ENCODE results near the gene SLC10A1. TPM values are rescaled to one million over a fixed set of nuclear protein-coding genes. Genes with fewer than 3 reads are reported as not detected.

SLC10A1 gene
- total and polyA plus RNA-seq, 2 donors from 2014 or later = not detected

DNA sequence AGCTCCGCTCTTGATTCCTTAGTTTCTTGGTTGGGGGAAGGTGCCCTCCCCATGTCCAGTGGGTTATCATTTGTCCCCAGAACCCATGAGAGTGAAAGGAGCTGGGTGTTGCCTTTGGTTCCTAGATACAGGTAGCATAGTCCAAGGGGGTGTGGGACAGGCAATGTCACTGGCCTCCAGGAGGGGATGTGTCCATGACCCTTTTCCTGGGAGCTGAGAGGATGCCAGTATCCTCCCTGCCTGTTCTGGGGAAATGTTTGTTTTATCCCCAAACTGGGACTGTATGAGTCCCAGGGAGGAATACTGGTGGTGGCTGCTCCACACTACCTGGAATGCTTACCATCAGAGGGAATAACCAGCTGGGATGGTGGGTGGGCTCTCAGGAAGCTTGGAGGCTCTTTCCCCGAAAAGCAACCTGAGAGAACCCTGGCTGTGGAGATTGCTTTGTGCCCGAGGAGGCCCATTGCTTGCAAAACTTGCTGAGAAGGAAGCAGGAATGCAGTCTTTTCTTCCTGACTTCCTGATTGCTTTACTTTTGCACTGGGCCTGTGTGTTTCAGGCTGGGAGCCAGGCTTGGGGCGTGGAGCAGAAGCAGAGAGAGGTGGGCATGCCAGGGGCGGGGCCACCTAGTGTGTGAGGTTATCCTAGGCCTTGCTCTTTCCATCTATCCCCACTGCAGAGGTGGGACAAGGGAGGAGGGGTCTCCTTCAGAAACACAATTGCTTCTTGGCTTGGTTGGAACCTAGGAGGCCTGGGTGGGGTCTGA is 715 bp upstream of the SLC10A1 start:
- no peaks in the 10 kb centered on the region for H3K4me1 ChIP-seq (ENCODE audit: control insufficient read depth in 2 of 3, insufficient read depth in 2 of 3, low read depth in 1 of 3, low read length in 3 of 3)
- DNase-seq (no peak), FAIRE-seq (no peak)
- H3K36me3 ChIP-seq (ENCODE audit: control insufficient read depth in 2 of 3, insufficient read depth in 3 of 3, low read length in 3 of 3) = no peaks in the 10 kb centered on the region
- H3K9ac ChIP-seq (ENCODE audit: low read length in 3 of 3) = no peak overlapping the region
- no peak overlapping the region for H3K4me3 ChIP-seq (ENCODE audit: low read length in 3 of 3)
- TF ChIP-seq, protein P1, sequence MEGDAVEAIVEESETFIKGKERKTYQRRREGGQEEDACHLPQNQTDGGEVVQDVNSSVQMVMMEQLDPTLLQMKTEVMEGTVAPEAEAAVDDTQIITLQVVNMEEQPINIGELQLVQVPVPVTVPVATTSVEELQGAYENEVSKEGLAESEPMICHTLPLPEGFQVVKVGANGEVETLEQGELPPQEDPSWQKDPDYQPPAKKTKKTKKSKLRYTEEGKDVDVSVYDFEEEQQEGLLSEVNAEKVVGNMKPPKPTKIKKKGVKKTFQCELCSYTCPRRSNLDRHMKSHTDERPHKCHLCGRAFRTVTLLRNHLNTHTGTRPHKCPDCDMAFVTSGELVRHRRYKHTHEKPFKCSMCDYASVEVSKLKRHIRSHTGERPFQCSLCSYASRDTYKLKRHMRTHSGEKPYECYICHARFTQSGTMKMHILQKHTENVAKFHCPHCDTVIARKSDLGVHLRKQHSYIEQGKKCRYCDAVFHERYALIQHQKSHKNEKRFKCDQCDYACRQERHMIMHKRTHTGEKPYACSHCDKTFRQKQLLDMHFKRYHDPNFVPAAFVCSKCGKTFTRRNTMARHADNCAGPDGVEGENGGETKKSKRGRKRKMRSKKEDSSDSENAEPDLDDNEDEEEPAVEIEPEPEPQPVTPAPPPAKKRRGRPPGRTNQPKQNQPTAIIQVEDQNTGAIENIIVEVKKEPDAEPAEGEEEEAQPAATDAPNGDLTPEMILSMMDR (IDR thresholded peaks at IDR 0.05; ENCODE audit: borderline replicate concordance, extremely low read depth, insufficient read depth) = no peak
- intact Hi-C loops (cut with DNase I) = no loop called here
- H3K27me3 ChIP-seq (ENCODE audit: control insufficient read depth, insufficient read depth, low read length) = no peaks in the 10 kb centered on the region
- no peaks in the 10 kb centered on the region for H3K9me3 ChIP-seq (ENCODE audit: control insufficient read depth in 2 of 3, insufficient read depth in 1 of 3, low read length in 3 of 3)
- no peak overlapping the region for H3K27ac ChIP-seq (ENCODE audit: low read depth in 2 of 2, low read length in 2 of 2)

DNA sequence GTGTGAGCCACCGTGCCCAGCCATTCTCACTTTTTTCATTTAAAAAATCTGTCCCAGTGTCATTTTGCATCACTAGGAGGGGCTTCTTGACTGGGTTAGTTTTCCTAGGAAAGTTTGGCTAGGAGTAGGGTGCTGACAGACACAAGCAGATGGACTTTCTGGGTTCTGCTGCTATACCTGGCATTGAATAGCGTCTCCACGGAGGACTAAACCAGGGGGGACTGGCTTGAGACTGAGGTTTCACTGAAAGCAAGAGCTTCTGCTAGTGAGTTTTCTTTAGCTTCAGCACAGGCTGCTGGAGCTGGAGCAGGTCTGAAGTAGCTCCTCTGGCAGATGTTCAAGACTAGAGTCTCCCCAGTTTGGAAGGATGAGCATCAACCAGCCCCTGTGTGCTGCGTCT is 1.4 kb downstream of the SLC10A1 start:
- TF ChIP-seq, protein P1 (IDR thresholded peaks at IDR 0.05; ENCODE audit: borderline replicate concordance, extremely low read depth, insufficient read depth) = no peak
- intact Hi-C loops (cut with DNase I) = no loop called here
- Histone ChIP-seq H3K27me3 (ENCODE audit: control insufficient read depth, insufficient read depth, low read length) (no peaks in the 10 kb centered on the region), H3K9me3 (ENCODE audit: control insufficient read depth in 2 of 3, insufficient read depth in 1 of 3, low read length in 3 of 3) (no peaks in the 10 kb centered on the region), H3K36me3 (ENCODE audit: control insufficient read depth in 2 of 3, insufficient read depth in 3 of 3, low read length in 3 of 3) (no peaks in the 10 kb centered on the region), H3K27ac (ENCODE audit: low read depth in 2 of 2, low read length in 2 of 2) (no peak overlapping the region), H3K4me3 (ENCODE audit: low read length in 3 of 3) (no peak overlapping the region), H3K9ac (ENCODE audit: low read length in 3 of 3) (no peak overlapping the region), H3K4me1 (ENCODE audit: control insufficient read depth in 2 of 3, insufficient read depth in 2 of 3, low read depth in 1 of 3, low read length in 3 of 3) (no peaks in the 10 kb centered on the region)
- no peak for DNase-seq
- FAIRE-seq = no peak

DNA sequence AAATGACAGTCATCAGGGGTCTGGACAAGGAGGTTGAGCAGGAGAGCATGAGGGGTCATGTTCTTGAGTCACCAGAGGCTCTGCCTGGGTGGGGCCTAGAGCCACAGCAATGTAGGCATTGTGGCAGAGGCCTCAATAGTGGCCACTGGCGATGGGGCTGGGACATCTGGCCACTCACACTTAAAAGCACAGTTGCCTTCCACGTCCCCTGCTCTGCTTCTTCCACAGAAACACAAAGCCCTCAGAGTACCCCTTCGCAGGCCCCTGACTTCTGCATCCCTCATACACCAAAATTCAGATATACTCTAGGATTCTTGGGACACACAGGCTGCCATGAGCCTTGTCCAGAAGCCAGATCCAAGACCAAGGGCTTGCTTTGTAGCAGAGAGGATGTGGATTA is 2.2 kb downstream of the SLC10A1 start:
- H3K36me3 ChIP-seq (ENCODE audit: control insufficient read depth in 2 of 3, insufficient read depth in 3 of 3, low read length in 3 of 3) = no peaks in the 10 kb centered on the region
- H3K27ac ChIP-seq (ENCODE audit: low read depth in 2 of 2, low read length in 2 of 2) = no peak overlapping the region
- TF ChIP-seq, protein P1 (IDR thresholded peaks at IDR 0.05; ENCODE audit: borderline replicate concordance, extremely low read depth, insufficient read depth) = no peak
- no peak overlapping the region for H3K9ac ChIP-seq (ENCODE audit: low read length in 3 of 3)
- no peak for DNase-seq
- no peaks in the 10 kb centered on the region for H3K27me3 ChIP-seq (ENCODE audit: control insufficient read depth, insufficient read depth, low read length)
- intact Hi-C loops (cut with DNase I) = no loop called here
- H3K4me3 ChIP-seq (ENCODE audit: low read length in 3 of 3) = no peak overlapping the region
- no peak for FAIRE-seq
- H3K9me3 ChIP-seq (ENCODE audit: control insufficient read depth in 2 of 3, insufficient read depth in 1 of 3, low read length in 3 of 3) = no peaks in the 10 kb centered on the region
- no peaks in the 10 kb centered on the region for H3K4me1 ChIP-seq (ENCODE audit: control insufficient read depth in 2 of 3, insufficient read depth in 2 of 3, low read depth in 1 of 3, low read length in 3 of 3)

Data from kidney (tissue), 14 donors.